Measurements from ENCODE around the gene KCTD19. TPM values are rescaled to one million over a fixed set of nuclear protein-coding genes. Genes with fewer than 3 reads are reported as not detected.

KCTD19 gene
- total RNA-seq, 1 experiment from 2014 or later: not detected

DNA sequence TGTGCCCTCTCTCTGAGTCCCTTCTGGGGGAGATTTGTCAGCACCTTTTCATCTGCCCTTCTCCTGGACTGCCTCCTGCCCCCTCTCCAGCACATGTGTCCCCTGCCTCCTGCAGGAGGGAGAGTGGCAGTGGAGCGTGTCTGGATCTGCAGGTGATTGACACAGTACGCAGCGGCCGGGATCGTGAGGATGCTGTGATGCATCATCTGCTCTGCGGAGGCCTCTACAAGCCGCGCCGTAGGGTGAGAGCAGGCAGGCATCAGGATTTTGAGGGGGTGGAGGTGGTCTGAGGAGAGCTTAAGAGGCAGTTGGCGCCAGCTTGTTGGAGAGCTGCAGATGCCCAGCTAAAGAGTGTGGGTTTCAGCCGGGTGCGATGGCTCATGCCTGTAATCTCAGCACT, 66.8 kb downstream of the KCTD19 start:
- H3K9me2 ChIP-seq (ENCODE audit: insufficient read depth): no peaks in the 10 kb centered on the region
- ChIA-PET POLR2A (ENCODE audit: unreplicated experiment) (no interaction called here), CTCF (interaction anchor here (0.6 to 1.3 kb wide), 6 partner anchors 134 to 302 kb away, joined by 3 to 7 read pairs (median 4); partner anchors contain the start of gene TPPP3)
- H3K27ac ChIP-seq: no peak overlapping the region
- H4K20me1 ChIP-seq (ENCODE audit: insufficient read depth): no peaks in the 10 kb centered on the region
- no peaks in the 10 kb centered on the region for H3F3A ChIP-seq (ENCODE audit: insufficient read depth, low read depth)
- no peak for TF ChIP-seq EZH2 (IDR thresholded peaks at IDR 0.05; ENCODE audit: low read depth)
- TF ChIP-seq, protein P1, sequence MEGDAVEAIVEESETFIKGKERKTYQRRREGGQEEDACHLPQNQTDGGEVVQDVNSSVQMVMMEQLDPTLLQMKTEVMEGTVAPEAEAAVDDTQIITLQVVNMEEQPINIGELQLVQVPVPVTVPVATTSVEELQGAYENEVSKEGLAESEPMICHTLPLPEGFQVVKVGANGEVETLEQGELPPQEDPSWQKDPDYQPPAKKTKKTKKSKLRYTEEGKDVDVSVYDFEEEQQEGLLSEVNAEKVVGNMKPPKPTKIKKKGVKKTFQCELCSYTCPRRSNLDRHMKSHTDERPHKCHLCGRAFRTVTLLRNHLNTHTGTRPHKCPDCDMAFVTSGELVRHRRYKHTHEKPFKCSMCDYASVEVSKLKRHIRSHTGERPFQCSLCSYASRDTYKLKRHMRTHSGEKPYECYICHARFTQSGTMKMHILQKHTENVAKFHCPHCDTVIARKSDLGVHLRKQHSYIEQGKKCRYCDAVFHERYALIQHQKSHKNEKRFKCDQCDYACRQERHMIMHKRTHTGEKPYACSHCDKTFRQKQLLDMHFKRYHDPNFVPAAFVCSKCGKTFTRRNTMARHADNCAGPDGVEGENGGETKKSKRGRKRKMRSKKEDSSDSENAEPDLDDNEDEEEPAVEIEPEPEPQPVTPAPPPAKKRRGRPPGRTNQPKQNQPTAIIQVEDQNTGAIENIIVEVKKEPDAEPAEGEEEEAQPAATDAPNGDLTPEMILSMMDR (conservative IDR thresholded peaks at IDR 0.05): no peak
- no peaks in the 10 kb centered on the region for H3K9me3 ChIP-seq (ENCODE audit: insufficient read depth, low read depth)
- no peaks in the 10 kb centered on the region for H3K4me1 ChIP-seq (replicated peaks; ENCODE audit: insufficient read depth)
- H3K27me3 ChIP-seq (ENCODE audit: insufficient read depth, low read depth): no peaks in the 10 kb centered on the region
- H3K36me3 ChIP-seq (ENCODE audit: low read depth): no peaks in the 10 kb centered on the region
- intact Hi-C loops (cut with micrococcal nuclease; ENCODE audit: unreplicated experiment): loop anchor here (1.0 to 5.0 kb wide), 4 partner anchors 19 to 205 kb away; no protein-coding TSS in a partner anchor
- H3K79me2 ChIP-seq (ENCODE audit: low read depth): no peaks in the 10 kb centered on the region
- no peak for DNase-seq
- no peak overlapping the region for H3K4me2 ChIP-seq
- no TSS peak for BruUV-seq (replicated peaks)
- H3K4me3 ChIP-seq: no peak overlapping the region
- no peak overlapping the region for H2AFZ ChIP-seq

DNA sequence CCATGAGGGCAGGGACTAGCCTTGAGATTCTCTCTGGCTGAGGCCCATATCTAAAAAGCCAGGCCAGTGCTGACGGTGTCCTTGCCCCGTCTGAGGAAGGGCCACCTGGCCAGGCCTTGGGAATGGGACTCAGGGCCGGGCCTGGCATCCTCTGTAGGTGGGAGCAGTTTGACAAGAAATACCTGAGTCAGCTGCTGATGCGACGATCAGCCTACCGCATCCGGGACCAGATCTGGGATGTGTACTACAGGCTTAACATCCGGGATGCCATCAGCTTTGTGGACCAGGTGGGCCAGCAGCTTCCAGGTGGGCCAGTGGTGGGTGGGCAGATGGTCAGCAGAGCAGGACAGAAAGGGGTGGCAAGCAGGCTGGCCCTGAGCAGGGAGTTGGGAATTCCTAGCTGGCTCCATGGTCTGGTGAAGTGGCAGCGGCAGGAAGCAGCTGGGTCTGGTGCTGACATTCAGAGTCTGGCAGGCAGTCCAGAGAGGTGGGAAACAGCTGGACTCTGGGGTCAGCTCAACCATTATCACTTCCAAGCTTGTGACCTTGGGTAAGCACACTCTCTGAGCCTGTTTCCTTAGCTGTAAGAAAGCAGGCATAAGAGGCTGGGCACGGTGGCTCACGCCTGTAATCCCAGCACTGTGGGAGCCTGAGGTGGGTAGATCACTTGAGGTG, 68.2 kb downstream of the KCTD19 start:
- TF ChIP-seq EZH2 (IDR thresholded peaks at IDR 0.05; ENCODE audit: low read depth): no peak
- TF ChIP-seq, protein P1 (conservative IDR thresholded peaks at IDR 0.05): no peak
- Histone ChIP-seq H3F3A (ENCODE audit: insufficient read depth, low read depth) (no peaks in the 10 kb centered on the region), H3K27ac (no peak overlapping the region), H3K9me3 (ENCODE audit: insufficient read depth, low read depth) (no peaks in the 10 kb centered on the region), H3K4me3 (no peak overlapping the region), H3K36me3 (ENCODE audit: low read depth) (no peaks in the 10 kb centered on the region), H2AFZ (no peak overlapping the region), H4K20me1 (ENCODE audit: insufficient read depth) (no peaks in the 10 kb centered on the region), H3K4me2 (no peak overlapping the region), H3K4me1 (replicated peaks; ENCODE audit: insufficient read depth) (no peaks in the 10 kb centered on the region), H3K79me2 (ENCODE audit: low read depth) (no peaks in the 10 kb centered on the region), H3K27me3 (ENCODE audit: insufficient read depth, low read depth) (no peaks in the 10 kb centered on the region), H3K9me2 (ENCODE audit: insufficient read depth) (no peaks in the 10 kb centered on the region)
- no peak for DNase-seq
- intact Hi-C loops (cut with micrococcal nuclease; ENCODE audit: unreplicated experiment): no loop called here
- ChIA-PET CTCF (interaction anchor here (0.9 kb wide), 1 partner anchor 10 kb away, joined by 9 read pairs; no protein-coding TSS in a partner anchor), POLR2A (ENCODE audit: unreplicated experiment) (no interaction called here)
- BruUV-seq (replicated peaks): no TSS peak

DNA sequence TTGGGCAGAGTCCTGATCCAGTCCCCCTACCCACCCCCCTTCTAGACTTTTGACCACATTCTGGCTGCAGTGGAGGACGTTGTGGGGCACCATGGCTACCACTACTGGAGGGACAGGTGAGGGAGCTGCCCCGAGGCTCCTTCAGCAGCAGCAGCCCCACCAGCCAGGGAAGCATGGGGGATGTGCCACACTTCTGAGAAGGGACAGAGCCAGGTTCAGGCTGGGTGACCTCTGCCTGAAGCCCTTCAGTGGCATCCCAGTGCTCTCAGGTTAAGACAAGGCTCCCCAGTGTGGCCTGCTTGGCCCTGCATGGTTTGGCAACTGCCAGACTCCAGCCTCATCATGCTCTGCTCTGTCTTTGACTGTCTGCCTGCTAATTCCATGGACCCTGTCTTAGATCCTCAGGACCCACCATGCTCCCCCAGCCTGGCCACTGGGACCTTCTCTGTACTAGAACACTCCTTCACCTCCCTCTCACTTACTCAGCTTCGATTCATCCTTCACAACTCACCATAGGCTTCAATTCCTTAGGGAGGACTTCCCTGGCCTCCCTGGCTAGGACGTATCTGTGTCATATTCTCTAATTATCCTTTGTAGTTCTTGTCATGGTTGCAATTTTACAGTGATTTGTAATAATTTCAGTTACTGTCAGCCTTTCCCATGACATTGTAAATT, 68.9 kb downstream of the KCTD19 start:
- no peak for DNase-seq
- Histone ChIP-seq H3K9me2 (ENCODE audit: insufficient read depth) (no peaks in the 10 kb centered on the region), H4K20me1 (ENCODE audit: insufficient read depth) (no peaks in the 10 kb centered on the region), H3F3A (ENCODE audit: insufficient read depth, low read depth) (no peaks in the 10 kb centered on the region), H3K4me3 (no peak overlapping the region), H3K36me3 (ENCODE audit: low read depth) (no peaks in the 10 kb centered on the region), H3K4me2 (no peak overlapping the region), H3K79me2 (ENCODE audit: low read depth) (no peaks in the 10 kb centered on the region), H2AFZ (no peak overlapping the region), H3K4me1 (replicated peaks; ENCODE audit: insufficient read depth) (no peaks in the 10 kb centered on the region), H3K27ac (no peak overlapping the region), H3K27me3 (ENCODE audit: insufficient read depth, low read depth) (no peaks in the 10 kb centered on the region), H3K9me3 (ENCODE audit: insufficient read depth, low read depth) (no peaks in the 10 kb centered on the region)
- TF ChIP-seq EZH2 (IDR thresholded peaks at IDR 0.05; ENCODE audit: low read depth): no peak
- TF ChIP-seq, protein P1 (conservative IDR thresholded peaks at IDR 0.05): no peak
- no TSS peak for BruUV-seq (replicated peaks)
- ChIA-PET POLR2A (ENCODE audit: unreplicated experiment) (no interaction called here), CTCF (no interaction called here)
- intact Hi-C loops (cut with micrococcal nuclease; ENCODE audit: unreplicated experiment): no loop called here

Measured in PC-9 (cell line).